Activated CD4-positive, alpha-beta T cell treated with anti-CD3 and anti-CD28 coated beads for 36 hours (primary cell): ENCODE results near the gene NSD1. TPM values are rescaled to one million over a fixed set of nuclear protein-coding genes. Genes with fewer than 3 reads are reported as not detected.
A peak's percentile ranks its signal among the peaks of the same experiment; 100 is the strongest.
"Not testable (repeated sequence)": the region's sequence is repeated elsewhere in the genome, so short reads cannot be mapped to it uniquely, and the experiment has no call there.

Experiments used
- ATAC-seq: fragments of 200-7000 bp; cut with Tn5 transposase; one replicate; pipeline ENCODE4 v1.10.0; 2021; ENCODE audit warnings: mild to moderate bottlenecking, moderate library complexity
- CTCF ChIA-PET: fragments of 350-600 bp; sonication (Branson Sonifier 250); formaldehyde crosslinking; loops from one replicate; lab custom pipeline; 2021; ENCODE audit warnings: antibody characterized with exemption; lab: Charles Lee
- POLR2A ChIA-PET: fragments of 350-600 bp; sonication (Branson Sonifier 250); formaldehyde crosslinking; loops from one replicate; lab custom pipeline; 2021; ENCODE audit warnings: antibody characterized with exemption, inconsistent platforms; lab: Charles Lee
- DNase-seq: peaks from one replicate; pipeline ENCODE4 v3.0.0-alpha.2; 2020
- H3K27ac Mint-ChIP-seq: one replicate; pipeline ENCODE4 v1.8.0; 2021; ENCODE audit warnings: mixed read lengths
- H3K27me3 Mint-ChIP-seq: one replicate; pipeline ENCODE4 v1.8.0; 2021; ENCODE audit warnings: mixed read lengths
- H3K36me3 Mint-ChIP-seq: one replicate; pipeline ENCODE4 v1.8.0; 2021; ENCODE audit warnings: low read depth, mixed read lengths
- H3K4me1 Mint-ChIP-seq: one replicate; pipeline ENCODE4 v1.8.0; 2021; ENCODE audit warnings: mixed read lengths
- H3K4me3 Mint-ChIP-seq: one replicate; pipeline ENCODE4 v1.8.0; 2021; ENCODE audit warnings: mild to moderate bottlenecking, moderate library complexity, mixed read lengths
- H3K9me3 Mint-ChIP-seq: one replicate; pipeline ENCODE4 v1.8.0; 2021; ENCODE audit warnings: low read depth, mixed read lengths
- intact Hi-C, 2 experiments: fragments of 100-400 bp; cut with DNase I in 1 of 2; cut with micrococcal nuclease in 1 of 2; formaldehyde crosslinking; loops; one replicate each; pipeline versions ENCODE4 v1.14.2 to v1.15.1; 2022 to 2024; cut with DNase I, micrococcal nuclease
- total RNA-seq, 2 experiments: library from RNA; stranded (reverse); gene quantifications; one replicate each; pipeline ENCODE4 v1.2.3, GENCODE V29; 2021

The NSD1 gene
- total RNA-seq, 2 experiments from 2014 or later, result 65.6 to 68.2 TPM

DNA sequence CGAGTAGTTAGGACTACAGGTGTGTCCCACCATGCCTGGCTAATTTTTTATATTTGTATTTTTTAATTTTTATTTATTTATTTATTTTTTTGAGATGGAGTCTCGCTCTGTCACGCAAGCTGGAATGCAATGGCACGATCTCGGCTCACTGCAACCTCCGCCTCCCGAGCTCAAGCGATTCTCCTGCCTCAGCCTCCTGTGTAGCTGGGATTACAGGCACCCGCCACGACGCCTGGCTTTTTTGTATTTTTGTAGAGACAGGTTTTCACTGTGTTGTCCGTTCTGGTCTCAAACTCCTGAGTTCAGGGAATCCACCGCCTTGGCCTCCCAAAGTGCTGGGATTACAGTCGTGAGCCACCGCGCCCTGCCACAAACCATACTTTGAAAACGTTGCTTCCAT is 16.5 kb downstream of the NSD1 start:
- H3K4me3 Mint-ChIP-seq, intact Hi-C loops, DNase-seq, CTCF ChIA-PET, H3K27me3 Mint-ChIP-seq, ATAC-seq, POLR2A ChIA-PET, H3K9me3 Mint-ChIP-seq, H3K27ac Mint-ChIP-seq: not testable (repeated sequence)
- H3K36me3 Mint-ChIP-seq, result peaks cover 14% of the 10 kb centered on the region
- H3K4me1 Mint-ChIP-seq, result peaks cover 12% of the 10 kb centered on the region

DNA sequence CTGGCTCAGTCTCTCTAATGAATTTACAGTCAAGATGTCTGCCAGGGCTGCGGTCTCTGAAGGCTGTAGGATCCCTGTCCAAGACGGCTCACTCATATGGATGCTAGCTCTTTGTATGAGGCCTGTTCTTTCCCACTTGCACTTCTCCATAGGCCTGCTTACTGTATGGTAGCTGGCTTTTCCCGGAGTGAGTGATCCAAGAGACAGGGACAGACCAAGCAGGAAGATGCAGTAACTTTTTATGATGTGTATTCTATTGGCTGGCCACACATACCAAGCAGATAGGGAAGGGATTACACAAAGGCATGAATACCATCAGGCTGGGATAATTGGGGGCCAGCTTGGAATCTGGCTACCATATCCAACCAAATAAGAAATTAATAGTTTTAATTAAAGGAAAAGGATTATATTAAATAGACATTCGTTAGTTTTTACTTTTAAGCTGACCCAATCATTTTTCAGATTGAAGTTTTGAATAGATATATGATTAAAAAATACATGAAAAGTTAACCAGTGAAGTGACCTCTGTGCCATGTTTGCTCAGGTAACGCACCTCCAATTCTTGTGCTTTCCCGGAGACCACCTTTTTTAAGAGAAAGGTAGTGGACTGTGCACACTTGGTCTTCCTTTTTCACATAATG is 20.6 kb downstream of the NSD1 start:
- Mint-ChIP-seq H3K27ac (no peak overlapping the region), H3K4me3 (no peak overlapping the region), H3K27me3 (no peaks in the 10 kb centered on the region), H3K9me3 (no peaks in the 10 kb centered on the region), H3K36me3 (peaks cover 5% of the 10 kb centered on the region), H3K4me1 (peaks cover 10% of the 10 kb centered on the region)
- intact Hi-C loops, result no loop called here
- ChIA-PET POLR2A (no interaction called here), CTCF (interaction anchor here (0.7 to 1.5 kb wide), 6 partner anchors 11 to 68 kb away, joined by 3 to 6 read pairs (median 4); no protein-coding TSS in a partner anchor)
- DNase-seq (no peak), ATAC-seq (no peak)

DNA sequence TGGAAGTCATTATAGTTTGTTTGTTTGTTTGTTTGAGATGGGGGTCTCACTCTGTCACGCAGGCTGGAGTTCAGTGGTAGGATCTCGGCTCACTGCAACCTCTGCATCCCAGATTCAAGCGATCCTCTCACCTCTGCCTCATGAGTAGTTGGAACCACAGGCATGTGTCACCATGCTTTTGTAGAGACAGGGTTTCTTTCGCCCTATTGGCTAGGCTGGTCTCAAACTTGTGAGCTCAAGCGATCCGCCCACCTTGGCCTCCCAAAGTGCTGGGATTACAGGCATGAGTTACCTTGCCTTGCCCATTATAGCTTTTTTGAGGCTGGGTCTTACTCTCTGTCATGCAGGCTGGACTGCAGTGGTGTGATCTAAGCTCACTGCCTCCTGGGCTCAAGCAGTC is 28.8 kb downstream of the NSD1 start:
- CTCF ChIA-PET, result no interaction called here
- Mint-ChIP-seq H3K27me3 (no peaks in the 10 kb centered on the region), H3K4me3 (no peak overlapping the region), H3K9me3 (no peaks in the 10 kb centered on the region), H3K27ac (no peak overlapping the region), H3K36me3 (peaks cover 13% of the 10 kb centered on the region), H3K4me1 (peaks cover 3% of the 10 kb centered on the region)
- ATAC-seq, result peak; percentile 49
- intact Hi-C loops, result no loop called here
- DNase-seq, result peak; percentile 17
- POLR2A ChIA-PET, result no interaction called here

DNA sequence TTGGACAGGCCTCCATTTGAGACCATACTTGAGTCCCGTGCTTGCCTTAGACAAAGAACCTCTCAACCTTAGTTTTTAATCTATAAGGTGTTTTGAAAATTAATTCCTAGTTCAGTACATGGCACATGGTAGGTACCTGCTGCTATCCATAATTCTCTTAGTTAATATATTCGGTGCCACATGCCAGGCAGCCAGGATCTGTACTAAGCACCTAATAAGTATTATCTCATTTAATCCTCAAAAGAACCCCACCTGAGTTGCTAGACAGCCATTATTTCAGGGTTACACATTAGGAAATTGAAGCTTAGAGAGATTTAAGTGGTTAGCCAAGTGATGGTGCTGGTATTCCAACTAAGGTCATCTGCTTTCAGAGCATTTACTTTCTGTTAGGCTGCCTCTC is 29.9 kb downstream of the NSD1 start:
- Mint-ChIP-seq H3K27me3 (no peaks in the 10 kb centered on the region), H3K9me3 (no peaks in the 10 kb centered on the region), H3K4me1 (peaks cover 3% of the 10 kb centered on the region), H3K27ac (no peak overlapping the region), H3K4me3 (no peak overlapping the region), H3K36me3 (peaks cover 15% of the 10 kb centered on the region)
- ChIA-PET CTCF (interaction anchor here (0.7 to 0.8 kb wide), 2 partner anchors 49 to 503 kb away, joined by 3 to 4 read pairs; no protein-coding TSS in a partner anchor), POLR2A (interaction anchor here (0.6 kb wide), 2 partner anchors 30 to 226 kb away, joined by 3 read pairs; partner anchors contain the start of gene NSD1)
- ATAC-seq, result no peak
- intact Hi-C loops, result no loop called here
- no peak for DNase-seq

DNA sequence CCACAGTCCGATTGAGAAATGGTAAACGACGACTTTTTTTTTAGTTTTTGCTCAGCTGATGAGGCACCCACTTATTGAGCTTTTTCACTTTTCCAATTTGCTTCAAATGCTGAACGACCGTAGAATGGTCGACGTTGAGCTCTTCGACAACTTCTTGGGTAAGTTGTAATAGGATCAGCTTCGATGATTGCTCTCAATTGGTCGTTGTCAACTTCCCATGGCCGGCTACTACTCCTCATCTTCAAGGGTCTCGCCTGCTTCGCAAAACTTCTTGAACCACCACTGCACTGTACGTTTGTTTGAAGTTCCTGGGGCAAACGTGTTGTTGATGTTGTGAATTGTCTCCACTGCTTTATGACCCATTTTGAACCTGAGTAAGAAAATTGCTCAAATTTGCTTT is 35.7 kb downstream of the NSD1 start:
- ChIA-PET CTCF (interaction anchor here (0.7 kb wide), 2 partner anchors 32 to 288 kb away, joined by 3 read pairs; no protein-coding TSS in a partner anchor), POLR2A (interaction anchor here (0.7 kb wide), 1 partner anchor 533 kb away, joined by 4 read pairs; no protein-coding TSS in a partner anchor)
- Mint-ChIP-seq H3K27ac (peak overlapping the region; percentile 25), H3K36me3 (peaks cover 27% of the 10 kb centered on the region), H3K27me3 (no peaks in the 10 kb centered on the region), H3K4me3 (no peak overlapping the region), H3K4me1 (peaks cover 15% of the 10 kb centered on the region), H3K9me3 (no peaks in the 10 kb centered on the region)
- ATAC-seq (no peak), DNase-seq (no peak)
- intact Hi-C loops, result no loop called here

DNA sequence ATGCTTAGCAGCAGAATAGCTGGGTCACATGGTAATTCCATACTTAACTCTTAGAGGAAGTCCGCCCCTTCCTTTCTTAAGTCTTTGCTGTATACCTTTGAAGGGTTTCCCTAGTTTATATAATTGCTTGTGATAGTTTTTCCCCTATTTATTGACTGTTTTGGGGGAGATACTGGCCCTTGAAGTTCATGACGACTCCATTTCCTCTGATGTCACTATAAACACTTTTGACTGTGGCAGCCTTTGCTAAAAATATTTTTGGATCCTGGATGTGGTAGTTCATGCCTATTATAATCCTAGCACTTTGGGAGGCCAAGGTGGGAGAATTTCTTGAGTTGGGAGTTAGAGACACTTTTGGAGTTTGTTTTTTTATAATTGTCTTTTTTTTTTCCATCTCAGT is 38.4 kb downstream of the NSD1 start:
- Mint-ChIP-seq H3K36me3 (peaks cover 18% of the 10 kb centered on the region), H3K9me3 (no peaks in the 10 kb centered on the region), H3K27me3 (no peaks in the 10 kb centered on the region), H3K4me1 (peaks cover 17% of the 10 kb centered on the region), H3K27ac (no peak overlapping the region), H3K4me3 (no peak overlapping the region)
- no peak for DNase-seq
- ATAC-seq, result no peak
- CTCF ChIA-PET, result no interaction called here
- intact Hi-C loops, result no loop called here
- POLR2A ChIA-PET, result no interaction called here

DNA sequence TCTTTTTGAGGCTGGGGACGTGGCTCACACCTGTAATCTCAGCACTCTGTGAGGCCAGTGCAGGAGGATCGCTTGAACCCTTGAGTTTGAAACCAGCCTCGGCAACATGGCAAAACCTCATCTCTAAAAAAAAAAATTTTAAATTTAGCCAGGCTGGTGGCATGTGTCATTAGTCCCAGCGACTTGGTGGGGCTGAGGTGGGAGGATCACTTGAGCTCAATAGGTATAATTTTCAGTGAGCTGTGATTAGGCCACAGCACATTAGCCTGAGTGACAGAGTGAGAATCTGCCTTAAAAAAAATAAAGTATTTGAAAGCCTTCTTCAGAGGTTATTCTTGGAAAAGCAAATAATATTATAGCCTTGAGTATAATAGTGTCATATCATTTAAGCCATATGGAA is 41.8 kb downstream of the NSD1 start:
- no peak overlapping the region for H3K27ac Mint-ChIP-seq
- intact Hi-C loops, result no loop called here
- ATAC-seq (no peak), DNase-seq (no peak)
- no peaks in the 10 kb centered on the region for H3K27me3 Mint-ChIP-seq
- no peak overlapping the region for H3K4me3 Mint-ChIP-seq
- CTCF ChIA-PET, result no interaction called here
- no peaks in the 10 kb centered on the region for H3K9me3 Mint-ChIP-seq
- peaks cover 11% of the 10 kb centered on the region for H3K36me3 Mint-ChIP-seq
- H3K4me1 Mint-ChIP-seq, result peaks cover 21% of the 10 kb centered on the region
- POLR2A ChIA-PET, result no interaction called here

DNA sequence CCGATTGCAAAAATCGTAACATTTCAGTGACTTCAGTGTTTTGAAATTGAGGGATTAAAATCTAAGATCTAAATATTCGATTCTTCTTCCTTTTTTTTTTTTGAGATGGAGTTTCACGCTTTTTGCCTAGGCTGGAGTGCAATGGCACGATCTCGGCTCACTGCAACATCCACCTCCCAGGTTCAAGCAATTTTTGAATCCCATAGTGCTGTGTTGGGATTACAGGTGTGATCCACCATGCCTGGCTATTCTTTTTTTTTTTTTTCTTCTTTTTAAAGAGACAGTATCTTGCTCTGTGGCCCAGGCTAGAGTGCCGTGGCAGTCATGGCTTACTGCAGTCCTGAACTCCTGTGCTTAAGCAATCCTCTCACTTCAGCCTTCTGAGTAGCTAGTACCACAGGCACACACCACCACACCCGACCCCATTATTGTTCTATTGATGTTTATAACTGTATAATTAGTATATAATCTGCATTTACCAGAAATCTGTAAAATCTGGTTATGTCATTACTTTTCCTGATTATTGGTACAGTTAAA is 42.7 kb downstream of the NSD1 start:
- H3K4me3 Mint-ChIP-seq, result no peak overlapping the region
- ATAC-seq (no peak), DNase-seq (no peak)
- H3K27ac Mint-ChIP-seq, result no peak overlapping the region
- no peaks in the 10 kb centered on the region for H3K27me3 Mint-ChIP-seq
- intact Hi-C loops, result no loop called here
- H3K36me3 Mint-ChIP-seq, result peaks cover 13% of the 10 kb centered on the region
- ChIA-PET POLR2A (no interaction called here), CTCF (interaction anchor here (1.0 kb wide), 2 partner anchors 62 to 104 kb away, joined by 3 read pairs; no protein-coding TSS in a partner anchor)
- peaks cover 21% of the 10 kb centered on the region for H3K4me1 Mint-ChIP-seq
- no peaks in the 10 kb centered on the region for H3K9me3 Mint-ChIP-seq

DNA sequence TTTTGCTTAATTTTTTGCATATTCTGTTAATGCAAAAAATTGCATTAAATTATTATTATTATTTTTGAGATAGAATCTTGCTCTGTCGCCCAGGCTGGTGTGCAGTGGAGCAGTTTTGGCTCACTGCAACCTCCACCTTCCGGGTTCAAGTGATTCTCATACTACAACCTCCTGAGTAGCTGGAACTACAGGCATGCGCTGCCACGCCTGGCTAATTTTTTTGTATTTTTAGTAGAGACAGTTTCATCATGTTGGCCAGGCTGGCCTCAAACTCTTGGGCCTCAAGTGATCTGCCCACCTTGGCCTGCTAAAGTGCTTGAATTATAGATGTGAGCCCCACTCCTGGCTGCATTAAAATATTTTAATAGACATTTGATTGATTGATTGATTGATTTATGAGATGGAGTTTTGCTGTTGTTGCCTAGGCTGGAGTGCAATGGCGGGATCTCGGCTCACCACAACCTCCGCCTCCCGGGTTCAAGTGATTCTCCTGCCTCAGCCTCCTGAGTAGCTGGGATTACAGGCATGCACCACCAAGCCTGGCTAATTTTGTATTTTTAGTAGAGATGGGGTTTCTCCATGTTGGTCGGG is 44.4 kb downstream of the NSD1 start:
- Mint-ChIP-seq H3K36me3 (peaks cover 11% of the 10 kb centered on the region), H3K4me1 (peaks cover 10% of the 10 kb centered on the region)
- DNase-seq, H3K9me3 Mint-ChIP-seq, ATAC-seq, H3K4me3 Mint-ChIP-seq, intact Hi-C loops, H3K27ac Mint-ChIP-seq, H3K27me3 Mint-ChIP-seq, POLR2A ChIA-PET: not testable (repeated sequence)
- CTCF ChIA-PET, result interaction anchor here (1.2 kb wide), 1 partner anchor 128 kb away, joined by 3 read pairs; no protein-coding TSS in a partner anchor

DNA sequence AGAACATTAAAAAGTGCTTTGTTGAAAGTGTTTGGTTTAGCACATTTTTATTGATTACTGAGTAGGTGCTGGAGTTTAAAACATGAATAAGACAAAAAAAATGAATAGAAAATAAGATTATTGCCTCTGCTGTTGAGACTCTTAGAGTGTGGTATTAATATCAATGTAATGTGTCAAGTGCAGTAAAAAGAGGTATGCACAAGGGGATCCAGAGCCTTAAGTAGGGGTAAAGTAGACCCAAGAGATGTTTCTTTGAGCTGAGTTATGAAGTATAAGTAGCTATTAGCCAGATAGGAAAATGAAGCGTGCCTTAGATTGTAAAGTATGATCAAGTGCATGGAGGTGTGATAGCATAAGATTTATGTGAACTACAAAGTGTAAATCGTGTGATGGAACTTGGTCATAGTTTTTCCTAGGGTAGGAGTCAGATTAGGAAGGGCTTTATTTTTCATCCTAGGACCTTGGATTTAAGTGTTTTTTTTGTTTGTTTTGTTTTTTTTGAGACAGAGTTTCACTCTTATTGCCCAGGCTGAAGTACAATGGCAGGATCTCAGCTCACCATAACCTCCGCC is 45.2 kb downstream of the NSD1 start:
- Mint-ChIP-seq H3K4me3 (no peak overlapping the region), H3K27me3 (no peaks in the 10 kb centered on the region), H3K4me1 (peaks cover 13% of the 10 kb centered on the region), H3K36me3 (peaks cover 12% of the 10 kb centered on the region), H3K9me3 (no peaks in the 10 kb centered on the region), H3K27ac (no peak overlapping the region)
- intact Hi-C loops, result no loop called here
- POLR2A ChIA-PET, result no interaction called here
- CTCF ChIA-PET, result interaction anchor here (0.6 to 1.2 kb wide), 2 partner anchors 59 to 129 kb away, joined by 3 read pairs; no protein-coding TSS in a partner anchor
- DNase-seq (no peak), ATAC-seq (no peak)

DNA sequence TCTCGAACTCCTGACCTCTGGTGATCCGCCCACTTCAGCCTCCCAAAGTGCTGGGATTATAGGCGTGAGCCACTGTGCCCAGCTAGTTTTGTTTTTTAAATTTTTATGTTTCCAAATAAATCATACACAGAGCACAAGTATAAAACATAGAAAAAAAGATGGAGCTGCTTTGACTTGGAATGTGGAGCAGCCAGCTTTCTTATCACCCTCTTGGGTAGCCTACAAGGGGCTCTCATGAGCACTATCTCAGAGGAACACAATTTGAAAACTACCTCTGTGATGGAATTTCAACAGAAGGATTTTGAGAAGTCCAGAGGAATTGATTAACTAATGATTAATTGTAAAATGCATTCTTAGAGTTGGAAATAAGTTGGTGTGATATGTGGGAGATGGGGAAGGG is 45.9 kb downstream of the NSD1 start:
- H3K27me3 Mint-ChIP-seq, result no peaks in the 10 kb centered on the region
- intact Hi-C loops, result no loop called here
- no peak overlapping the region for H3K4me3 Mint-ChIP-seq
- no peak overlapping the region for H3K27ac Mint-ChIP-seq
- H3K4me1 Mint-ChIP-seq, result peaks cover 18% of the 10 kb centered on the region
- H3K36me3 Mint-ChIP-seq, result peaks cover 13% of the 10 kb centered on the region
- CTCF ChIA-PET, result interaction anchor here (0.6 to 0.9 kb wide), 2 partner anchors 58 to 322 kb away, joined by 3 read pairs; no protein-coding TSS in a partner anchor
- ATAC-seq (no peak), DNase-seq (no peak)
- H3K9me3 Mint-ChIP-seq, result no peaks in the 10 kb centered on the region
- POLR2A ChIA-PET, result no interaction called here
